IMR-90 (cell line): ENCODE results near the gene PRMT7. TPM values are rescaled to one million over a fixed set of nuclear protein-coding genes. Genes with fewer than 3 reads are reported as not detected.

ENCODE experiments used
- ATAC-seq: fragments of 200-7000 bp; cut with Tn5 transposase; 2 replicates; pipeline ENCODE4 v1.9.1; 2020; ENCODE audit warnings: low read depth, mild to moderate bottlenecking, moderate library complexity
- BruUV-seq: library from RNA; stranded (reverse); fragments of 400-500 nt; replicated peaks from 2 replicates; lab custom pipeline; 2021; lab: Mats Ljungman, UMichigan
- CTCF ChIA-PET: fragments of 300-600 bp; formaldehyde crosslinking; extraction: SDS; loops from one replicate; lab custom pipeline; 2021; ENCODE audit warnings: antibody characterized with exemption; lab: Yijun Ruan, JAX
- POLR2A ChIA-PET: fragments of 300-600 bp; sonication (Branson Sonifier 250); formaldehyde crosslinking; loops from one replicate; lab custom pipeline; 2022; ENCODE audit warnings: antibody characterized with exemption; ENCODE audit not compliant: unreplicated experiment; lab: Charles Lee
- DNase-seq: peaks from one replicate; pipeline ENCODE4 v3.0.0; 2013
- H2AFZ ChIP-seq: replicated peaks from 2 replicates; pipeline ENCODE3; 2013; ENCODE audit warnings: low read length, mild to moderate bottlenecking; ENCODE audit not compliant: poor library complexity
- H2AK5ac ChIP-seq: 2 replicates; pipeline ENCODE4 v1.6.1; 2013; ENCODE audit warnings: low read depth, low read length, inconsistent platforms
- H2AK9ac ChIP-seq: replicated peaks from 2 replicates; pipeline ENCODE3; 2013; ENCODE audit warnings: mild to moderate bottlenecking, low read depth, low read length, moderate library complexity; ENCODE audit not compliant: poor library complexity
- H2BK120ac ChIP-seq: 2 replicates; pipeline ENCODE4 v1.6.1; 2013; ENCODE audit warnings: low read depth, low read length, inconsistent platforms
- H2BK15ac ChIP-seq: 3 replicates; pipeline ENCODE4 v1.6.1; 2013; ENCODE audit warnings: low read depth, low read length, inconsistent platforms
- H2BK20ac ChIP-seq: 2 replicates; pipeline ENCODE4 v1.6.1; 2013; ENCODE audit warnings: low read depth, mild to moderate bottlenecking, inconsistent platforms, low read length, moderate library complexity
- H2BK5ac ChIP-seq: 2 replicates; pipeline ENCODE4 v1.6.1; 2013; ENCODE audit warnings: mild to moderate bottlenecking, low read depth, low read length, inconsistent platforms; ENCODE audit not compliant: poor library complexity, severe bottlenecking
- H3K14ac ChIP-seq: replicated peaks from 2 replicates; pipeline ENCODE4 v1.6.1; 2013; ENCODE audit warnings: low read depth, low read length, inconsistent platforms
- H3K18ac ChIP-seq: 2 replicates; pipeline ENCODE4 v1.6.1; 2013; ENCODE audit warnings: low read depth, low read length, control low read depth
- H3K23ac ChIP-seq: 2 replicates; pipeline ENCODE4 v1.6.1; 2013; ENCODE audit warnings: low read depth, low read length, inconsistent platforms
- H3K27ac ChIP-seq: 2 replicates; pipeline ENCODE4 v1.5.1; 2013; ENCODE audit warnings: mild to moderate bottlenecking, control low read depth, low read length; ENCODE audit not compliant: insufficient read depth
- H3K27me3 ChIP-seq: 2 replicates; pipeline ENCODE4 v1.6.1; 2013; ENCODE audit warnings: low read length; ENCODE audit not compliant: control insufficient read depth, insufficient read depth
- H3K36me3 ChIP-seq: 2 replicates; pipeline ENCODE4 v1.6.1; 2013; ENCODE audit warnings: low read length, mixed read lengths; ENCODE audit not compliant: control insufficient read depth, insufficient read depth
- H3K4ac ChIP-seq: 2 replicates; pipeline ENCODE4 v1.6.1; 2013; ENCODE audit warnings: low read depth, low read length, inconsistent platforms
- H3K4me1 ChIP-seq: 2 replicates; pipeline ENCODE4 v1.6.1; 2013; ENCODE audit warnings: low read length, mixed read lengths; ENCODE audit not compliant: control insufficient read depth, insufficient read depth
- H3K4me2 ChIP-seq: 2 replicates; pipeline ENCODE4 v1.6.1; 2013; ENCODE audit warnings: low read depth, mild to moderate bottlenecking, control low read depth, low read length, moderate library complexity
- H3K4me3 ChIP-seq: 2 replicates; pipeline ENCODE4 v1.5.1; 2013; ENCODE audit warnings: low read depth, mild to moderate bottlenecking, control low read depth, low read length, moderate library complexity; ENCODE audit not compliant: insufficient read depth
- H3K56ac ChIP-seq: 2 replicates; pipeline ENCODE4 v1.6.1; 2013; ENCODE audit warnings: low read length, inconsistent platforms; ENCODE audit not compliant: insufficient read depth; ENCODE audit errors: extremely low read depth
- H3K79me1 ChIP-seq, 2 experiments: 2 replicates each; pipeline ENCODE4 v1.6.1; 2013; ENCODE audit warnings: low read length in 2 of 2, inconsistent platforms in 1 of 2, low read depth in 1 of 2
- H3K9ac ChIP-seq: 2 replicates; pipeline ENCODE4 v1.6.1; 2013; ENCODE audit warnings: low read depth, low read length, control low read depth
- H3K9me1 ChIP-seq: 2 replicates; pipeline ENCODE4 v1.6.1; 2013; ENCODE audit warnings: low read length, inconsistent platforms; ENCODE audit not compliant: insufficient read depth
- H3K9me3 ChIP-seq: 2 replicates; pipeline ENCODE4 v1.6.1; 2013; ENCODE audit warnings: low read length; ENCODE audit not compliant: control insufficient read depth, insufficient read depth
- H4K20me1 ChIP-seq: 2 replicates; pipeline ENCODE4 v1.6.1; 2013; ENCODE audit warnings: low read length, inconsistent platforms; ENCODE audit not compliant: insufficient read depth
- H4K5ac ChIP-seq: 2 replicates; pipeline ENCODE4 v1.6.1; 2013; ENCODE audit warnings: mild to moderate bottlenecking, low read depth, low read length, control low read depth
- H4K8ac ChIP-seq, 2 experiments: 2 replicates each; pipeline ENCODE4 v1.6.1; 2013; ENCODE audit warnings: low read depth in 2 of 2, low read length in 2 of 2, control low read depth in 1 of 2, inconsistent platforms in 1 of 2
- H4K91ac ChIP-seq: 2 replicates; pipeline ENCODE4 v1.6.1; 2013; ENCODE audit warnings: low read depth, low read length, inconsistent platforms; ENCODE audit not compliant: insufficient read depth
- BHLHE40 ChIP-seq: fragments of 150-350 bp; IDR thresholded peaks from 2 replicates; pipeline ENCODE4 v1.6.1; 2016; ENCODE audit warnings: mild to moderate bottlenecking, low read depth, low read length
- CEBPB ChIP-seq: IDR thresholded peaks from 2 replicates; pipeline ENCODE4 v1.6.1; 2012; ENCODE audit warnings: low read depth, low read length, improper control_type of control experiment
- CHD1 ChIP-seq: IDR thresholded peaks from 2 replicates; pipeline ENCODE4 v1.6.1; 2012; ENCODE audit warnings: low read depth, low read length, improper control_type of control experiment
- FOS ChIP-seq: fragments of 150-350 bp; IDR thresholded peaks from 2 replicates; pipeline ENCODE4 v1.6.1; 2016; ENCODE audit warnings: low read depth, low read length
- MAZ ChIP-seq: IDR thresholded peaks from 2 replicates; pipeline ENCODE4 v1.6.1; 2012; ENCODE audit warnings: low read depth, mild to moderate bottlenecking, low read length, improper control_type of control experiment, moderate library complexity, borderline replicate concordance
- MXI1 ChIP-seq: IDR thresholded peaks from 2 replicates; pipeline ENCODE4 v1.6.1; 2012; ENCODE audit warnings: low read depth, mild to moderate bottlenecking, low read length, moderate library complexity, borderline replicate concordance
- NFE2L2 ChIP-seq: fragments of 150-350 bp; IDR thresholded peaks from 2 replicates; pipeline ENCODE4 v1.6.1; 2016; ENCODE audit warnings: low read depth, mild to moderate bottlenecking, low read length
- RAD21 ChIP-seq: IDR thresholded peaks from 2 replicates; pipeline ENCODE4 v1.6.1; 2012; ENCODE audit warnings: low read length, improper control_type of control experiment
- RCOR1 ChIP-seq: IDR thresholded peaks from 2 replicates; pipeline ENCODE4 v1.6.1; 2012; ENCODE audit warnings: mild to moderate bottlenecking, low read length, improper control_type of control experiment; ENCODE audit not compliant: insufficient replicate concordance
- RFX5 ChIP-seq: IDR thresholded peaks from 2 replicates; pipeline ENCODE4 v1.8.0; 2012; ENCODE audit warnings: low read depth, mild to moderate bottlenecking, low read length, moderate library complexity
- SMC3 ChIP-seq: fragments of 150-350 bp; IDR thresholded peaks from 2 replicates; pipeline ENCODE4 v1.6.1; 2016; ENCODE audit warnings: low read depth, mild to moderate bottlenecking, antibody characterized with exemption, low read length, moderate library complexity
- WGBS, 2 experiments: methylation state at CpG; one replicate each; pipeline versions ENCODE4 v1.1.5 to v1.1.7; 2013; ENCODE audit warnings: missing lambda C conversion rate in 2 of 2; ENCODE audit not compliant: insufficient read length in 1 of 2; ENCODE audit errors: extremely low coverage in 2 of 2; 5-methylcytosine and 5-hydroxymethylcytosine counted together
- dilution Hi-C: fragments of 300-500 bp; cut with HindIII; formaldehyde crosslinking; loops from one replicate; pipeline ENCODE4 v1.14.3; 2018; ENCODE audit warnings: low sequenced_read_pairs; ENCODE audit not compliant: unreplicated experiment
- in situ Hi-C: fragments of 300-500 bp; cut with MboI; formaldehyde crosslinking; loops from 3 replicates; pipeline ENCODE4 v1.14.3; 2019; ENCODE audit warnings: low sequenced_read_pairs, inconsistent platforms, mixed read lengths
- intact Hi-C: fragments of 100-400 bp; cut with micrococcal nuclease; formaldehyde crosslinking; loops from 2 replicates; pipeline ENCODE4 v1.10.0; 2022
- polyA plus RNA-seq, 3 experiments: library from polyadenylated mRNA; depleted of rRNA; stranded (reverse); fragments of >200 nt; gene quantifications; 2 replicates each; pipeline ENCODE4 v1.2.3, GENCODE V29; 2012; ENCODE audit warnings: low replicate concordance in 1 of 3
- total RNA-seq: library from RNA; depleted of rRNA; stranded (reverse); fragments of >200 nt; gene quantifications from 2 replicates; pipeline ENCODE4 v1.2.3, GENCODE V29; 2012
- TF ChIP-seq, protein P1 (sequence below): conservative IDR thresholded peaks from 2 replicates; pipeline ENCODE4 v1.5.1; 2012; ENCODE audit warnings: mild to moderate bottlenecking, low read depth, low read length, improper control_type of control experiment
- TF ChIP-seq, protein P2 (sequence below): fragments of 150-350 bp; IDR thresholded peaks from 2 replicates; pipeline ENCODE4 v1.6.1; 2017; ENCODE audit warnings: mild to moderate bottlenecking, antibody characterized with exemption, low read length, low read depth

PRMT7 gene
- total and polyA plus RNA-seq, 2 of the 4 experiments (the other 2 are of a cell fraction) = 63.1 to 68.6 TPM

DNA sequence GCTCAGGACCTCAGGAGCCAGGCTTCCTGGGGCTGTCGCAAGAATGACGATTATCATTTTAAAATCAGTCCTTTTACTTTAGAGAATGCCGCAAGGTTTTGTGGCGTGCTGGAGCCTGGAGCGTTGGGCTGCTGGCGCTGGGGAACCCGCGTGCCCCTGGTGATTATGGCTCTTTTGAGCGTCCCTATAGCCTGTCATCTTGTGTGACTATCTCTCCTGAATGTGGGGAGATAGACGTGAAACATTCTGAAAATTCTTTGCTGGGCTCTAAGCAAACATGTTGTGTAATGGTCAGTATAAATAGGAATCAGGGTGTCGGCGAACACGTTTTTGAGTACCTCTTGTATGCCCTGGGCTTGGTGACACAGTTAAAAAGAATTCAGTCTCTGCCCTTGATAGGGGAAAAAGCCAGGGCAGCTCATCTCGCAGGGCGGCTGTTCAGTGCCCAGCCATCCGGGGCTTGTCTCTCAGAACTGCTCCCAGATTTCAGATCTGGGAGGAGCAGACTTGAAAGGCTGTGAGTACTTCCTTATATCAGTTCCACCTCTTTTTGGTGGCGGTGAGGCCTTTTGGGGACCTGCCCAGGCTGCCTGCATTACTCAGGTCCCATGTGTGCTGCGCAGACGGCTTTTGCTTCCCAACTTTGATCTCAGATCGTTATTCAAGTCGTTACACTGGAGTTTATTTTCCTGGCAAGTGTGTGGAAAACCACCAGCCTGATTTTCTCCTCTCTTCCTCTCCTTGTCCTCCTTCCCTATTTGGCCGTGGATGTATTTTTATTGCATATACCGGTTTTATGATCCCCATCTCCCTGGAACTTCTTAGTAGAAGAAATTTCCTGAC lies 45.5 kb upstream of the PRMT7 start:
- WGBS, 2 experiments = 3% methylated on average over 15 of the region's 23 CpGs; no CpG with 5 or more reads in 1 of the 2 experiments
- TF ChIP-seq FOS (0 out of 2 replicates have a peak, but pooled peaks have one; percentile 10), RCOR1 (no peak), RAD21 (no peak), RFX5 (no peak), CEBPB (peak; percentile 79), MXI1 (no peak), MAZ (no peak), BHLHE40 (peak; percentile 68), CHD1 (no peak; the same call in 1 of the 2 replicates), SMC3 (no peak), NFE2L2 (no peak)
- TF ChIP-seq, protein P1, sequence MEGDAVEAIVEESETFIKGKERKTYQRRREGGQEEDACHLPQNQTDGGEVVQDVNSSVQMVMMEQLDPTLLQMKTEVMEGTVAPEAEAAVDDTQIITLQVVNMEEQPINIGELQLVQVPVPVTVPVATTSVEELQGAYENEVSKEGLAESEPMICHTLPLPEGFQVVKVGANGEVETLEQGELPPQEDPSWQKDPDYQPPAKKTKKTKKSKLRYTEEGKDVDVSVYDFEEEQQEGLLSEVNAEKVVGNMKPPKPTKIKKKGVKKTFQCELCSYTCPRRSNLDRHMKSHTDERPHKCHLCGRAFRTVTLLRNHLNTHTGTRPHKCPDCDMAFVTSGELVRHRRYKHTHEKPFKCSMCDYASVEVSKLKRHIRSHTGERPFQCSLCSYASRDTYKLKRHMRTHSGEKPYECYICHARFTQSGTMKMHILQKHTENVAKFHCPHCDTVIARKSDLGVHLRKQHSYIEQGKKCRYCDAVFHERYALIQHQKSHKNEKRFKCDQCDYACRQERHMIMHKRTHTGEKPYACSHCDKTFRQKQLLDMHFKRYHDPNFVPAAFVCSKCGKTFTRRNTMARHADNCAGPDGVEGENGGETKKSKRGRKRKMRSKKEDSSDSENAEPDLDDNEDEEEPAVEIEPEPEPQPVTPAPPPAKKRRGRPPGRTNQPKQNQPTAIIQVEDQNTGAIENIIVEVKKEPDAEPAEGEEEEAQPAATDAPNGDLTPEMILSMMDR = no peak
- TF ChIP-seq, protein P2, sequence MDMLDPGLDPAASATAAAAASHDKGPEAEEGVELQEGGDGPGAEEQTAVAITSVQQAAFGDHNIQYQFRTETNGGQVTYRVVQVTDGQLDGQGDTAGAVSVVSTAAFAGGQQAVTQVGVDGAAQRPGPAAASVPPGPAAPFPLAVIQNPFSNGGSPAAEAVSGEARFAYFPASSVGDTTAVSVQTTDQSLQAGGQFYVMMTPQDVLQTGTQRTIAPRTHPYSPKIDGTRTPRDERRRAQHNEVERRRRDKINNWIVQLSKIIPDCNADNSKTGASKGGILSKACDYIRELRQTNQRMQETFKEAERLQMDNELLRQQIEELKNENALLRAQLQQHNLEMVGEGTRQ = no peak

More for the DNA sequence above, 45.5 kb upstream of the PRMT7 start:
- H3K23ac ChIP-seq = peak overlapping the region; percentile 98
- H3K79me1 ChIP-seq = peaks cover 3 to 52% of the 10 kb centered on the region in 2 experiments
- peak overlapping the region; percentile 97 for H2BK5ac ChIP-seq
- H4K91ac ChIP-seq = peak overlapping the region; percentile 79
- dilution Hi-C loops = no loop called here
- BruUV-seq = TSS peak; percentile 19
- H3K36me3 ChIP-seq = peaks cover 2% of the 10 kb centered on the region; the same call in 1 of the 2 replicates
- H3K14ac ChIP-seq = peak overlapping the region; percentile 93
- ATAC-seq (peak; percentile 36), DNase-seq (peak; percentile 69)
- no peaks in the 10 kb centered on the region for H3K27me3 ChIP-seq
- in situ Hi-C loops = no loop called here
- peak overlapping the region; percentile 92 for H2AK5ac ChIP-seq
- intact Hi-C loops = loop anchor here (5.0 kb wide), 1 partner anchor 47 kb away; the partner anchor contains the start of genes PRMT7 and SLC7A6OS
- peak overlapping the region; percentile 23; the same call in 1 of the 3 replicates for H2BK15ac ChIP-seq
- H2BK120ac ChIP-seq = peak overlapping the region; percentile 72
- H2BK20ac ChIP-seq = no peak overlapping the region; the same call in 1 of the 2 replicates
- H4K20me1 ChIP-seq = peaks cover 34% of the 10 kb centered on the region
- H3K4me3 ChIP-seq = peak overlapping the region; percentile 84
- H2AK9ac ChIP-seq = peak overlapping the region; percentile 91
- peak overlapping the region; percentile 40 for H3K18ac ChIP-seq
- no peaks in the 10 kb centered on the region for H3K9me3 ChIP-seq
- peak overlapping the region; percentile 96 for H2AFZ ChIP-seq
- H3K4me1 ChIP-seq = peaks cover 10% of the 10 kb centered on the region
- peak overlapping the region; percentile 91 for H3K27ac ChIP-seq
- H4K8ac ChIP-seq = peak overlapping the region; percentile 84 to 90
- peak overlapping the region; percentile 95 for H3K4ac ChIP-seq
- ChIA-PET CTCF (interaction anchor here (2.2 kb wide), 1 partner anchor 11 kb away, joined by 7 read pairs; no protein-coding TSS in a partner anchor), POLR2A (interaction anchor here (1.6 kb wide), 1 partner anchor 67 kb away, joined by 3 read pairs; no protein-coding TSS in a partner anchor)
- peaks cover 10% of the 10 kb centered on the region; the same call in 1 of the 2 replicates for H3K9me1 ChIP-seq
- peak overlapping the region; percentile 89 for H3K4me2 ChIP-seq
- peak overlapping the region; percentile 84 for H3K56ac ChIP-seq
- H3K9ac ChIP-seq = peak overlapping the region; percentile 95
- H4K5ac ChIP-seq = peak overlapping the region; percentile 47
